Glutamatergic neuron (in vitro differentiated cells): ENCODE data around the gene CFAP221. TPM values are rescaled to one million over a fixed set of nuclear protein-coding genes. Genes with fewer than 3 reads are reported as not detected.

Source experiments
- DNase-seq: peaks from one replicate; pipeline ENCODE4 v3.0.0; 2022
- H3K27ac Mint-ChIP-seq: one replicate; pipeline ENCODE4 v1.8.0; 2020; ENCODE audit warnings: mild to moderate bottlenecking, mixed read lengths, inconsistent platforms; ENCODE audit not compliant: unreplicated experiment
- H3K27me3 Mint-ChIP-seq: one replicate; pipeline ENCODE4 v1.8.0; 2020; ENCODE audit warnings: mild to moderate bottlenecking, moderate library complexity, mixed read lengths, inconsistent platforms; ENCODE audit not compliant: unreplicated experiment
- H3K36me3 Mint-ChIP-seq: one replicate; pipeline ENCODE4 v1.8.0; 2020; ENCODE audit warnings: mild to moderate bottlenecking, mixed read lengths, inconsistent platforms; ENCODE audit not compliant: unreplicated experiment
- H3K4me1 Mint-ChIP-seq: one replicate; pipeline ENCODE4 v1.8.0; 2020; ENCODE audit warnings: mild to moderate bottlenecking, low read depth, mixed read lengths, inconsistent platforms; ENCODE audit not compliant: unreplicated experiment
- H3K4me3 Mint-ChIP-seq: one replicate; pipeline ENCODE4 v1.8.0; 2020; ENCODE audit warnings: mild to moderate bottlenecking, mixed read lengths, inconsistent platforms; ENCODE audit not compliant: unreplicated experiment
- H3K9me3 Mint-ChIP-seq: one replicate; pipeline ENCODE4 v1.8.0; 2020; ENCODE audit warnings: mild to moderate bottlenecking, moderate library complexity, mixed read lengths, inconsistent platforms; ENCODE audit not compliant: unreplicated experiment
- CTCF ChIP-seq: fragments of 200-600 bp; sonication (generic); IDR thresholded peaks from one replicate; pipeline ENCODE4 v1.5.0; 2021; ENCODE audit not compliant: partially characterized antibody, unreplicated experiment
- total RNA-seq: library from RNA; stranded (reverse); fragmentation: NEBNext Ultra II Directional; extraction: Animal tissue kit (Norgen Biotek cat#: 25700); gene quantifications from one replicate; pipeline ENCODE4 v1.2.1, GENCODE V29; 2021; ENCODE audit not compliant: unreplicated experiment

Gene CFAP221
- total RNA-seq, 1 donor from 2014 or later, result 0.34 TPM

DNA sequence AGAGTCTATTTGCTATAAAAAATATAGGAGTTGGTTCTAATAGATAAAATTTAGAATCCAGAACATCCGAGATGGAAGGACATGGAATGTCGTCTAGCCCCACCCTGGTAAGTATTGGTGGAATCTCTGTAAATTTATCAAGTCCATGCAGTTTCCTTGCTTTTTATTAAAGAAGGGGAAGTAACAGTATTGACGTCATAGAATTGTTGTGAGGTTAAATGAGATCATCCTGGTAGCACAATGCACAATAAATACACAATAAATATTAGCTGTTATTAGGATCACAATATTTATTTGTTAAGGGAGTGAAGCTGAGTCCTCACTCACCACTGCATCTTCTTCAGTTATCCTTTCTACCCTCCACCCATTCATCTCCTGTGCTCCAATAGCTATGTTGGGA is 118.0 kb downstream of the CFAP221 start:
- Mint-ChIP-seq H3K4me3 (no peak overlapping the region), H3K27me3 (peaks cover 2% of the 10 kb centered on the region), H3K4me1 (no peaks in the 10 kb centered on the region), H3K36me3 (peaks cover 10% of the 10 kb centered on the region), H3K27ac (no peak overlapping the region), H3K9me3 (no peaks in the 10 kb centered on the region)
- DNase-seq, result no peak
- no peak for TF ChIP-seq CTCF

DNA sequence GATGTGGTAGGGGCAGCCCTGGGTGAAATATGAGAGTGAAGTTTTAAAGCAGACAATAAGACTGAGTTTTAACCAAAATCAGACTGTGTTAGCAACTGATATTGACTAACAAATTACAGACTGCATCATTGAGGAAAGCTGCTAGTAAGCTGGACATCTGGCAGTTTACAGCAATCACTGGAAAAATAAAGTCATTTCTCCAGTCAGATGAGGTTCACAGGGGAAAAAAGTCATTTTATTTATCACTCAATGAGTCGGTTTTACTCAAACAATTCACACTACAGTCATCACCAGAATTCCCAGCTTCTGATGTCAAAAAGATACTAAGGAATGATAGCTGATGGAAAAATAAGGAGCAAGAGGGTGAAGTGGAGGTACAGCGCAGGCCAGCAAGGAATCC is 124.3 kb downstream of the CFAP221 start:
- Mint-ChIP-seq H3K4me3 (no peak overlapping the region), H3K9me3 (no peaks in the 10 kb centered on the region), H3K27ac (no peak overlapping the region), H3K27me3 (no peaks in the 10 kb centered on the region), H3K36me3 (peaks cover 10% of the 10 kb centered on the region), H3K4me1 (no peaks in the 10 kb centered on the region)
- TF ChIP-seq CTCF, result no peak
- no peak for DNase-seq

DNA sequence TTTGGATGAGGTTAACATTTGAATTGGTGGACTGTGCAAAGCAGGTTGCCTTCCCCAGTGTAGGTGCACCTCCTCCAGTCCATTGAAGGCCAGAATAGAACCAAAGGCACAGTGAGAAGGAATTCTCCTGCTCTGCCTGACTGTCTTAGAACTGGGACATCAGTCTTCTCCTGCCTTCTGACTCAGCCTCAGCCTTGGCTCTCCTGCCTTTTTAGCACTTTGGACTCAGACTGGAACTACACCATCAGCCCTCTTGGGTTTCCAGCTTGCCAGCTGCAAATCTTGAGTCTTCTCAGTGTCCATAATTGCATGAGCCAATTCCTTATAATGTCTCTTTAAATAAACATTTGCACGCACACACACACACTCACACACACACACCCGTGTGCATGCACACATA is 126.8 kb downstream of the CFAP221 start:
- Mint-ChIP-seq H3K4me3 (no peak overlapping the region), H3K9me3 (no peaks in the 10 kb centered on the region), H3K36me3 (no peaks in the 10 kb centered on the region), H3K27ac (no peak overlapping the region), H3K4me1 (no peaks in the 10 kb centered on the region), H3K27me3 (no peaks in the 10 kb centered on the region)
- no peak for DNase-seq
- TF ChIP-seq CTCF, result no peak

GRCh38 chr2:119671752-119672151 is 127.5 kb downstream of the CFAP221 start:
- Mint-ChIP-seq H3K27me3 (no peaks in the 10 kb centered on the region), H3K27ac (no peak overlapping the region), H3K9me3 (no peaks in the 10 kb centered on the region), H3K4me1 (no peaks in the 10 kb centered on the region), H3K36me3 (no peaks in the 10 kb centered on the region), H3K4me3 (no peak overlapping the region)
- DNase-seq, result no peak
- no peak for TF ChIP-seq CTCF

- H3K27me3 Mint-ChIP-seq, result no peaks in the 10 kb centered on the region
- no peaks in the 10 kb centered on the region for H3K36me3 Mint-ChIP-seq
- DNase-seq, result no peak
- H3K4me3 Mint-ChIP-seq, result no peak overlapping the region
- H3K27ac Mint-ChIP-seq, result no peak overlapping the region
- H3K9me3 Mint-ChIP-seq, result no peaks in the 10 kb centered on the region
- no peaks in the 10 kb centered on the region for H3K4me1 Mint-ChIP-seq
- no peak for TF ChIP-seq CTCF
These were observed 128.1 kb downstream of the CFAP221 start for GRCh38 chr2:119672161-119672862.
